ENCODE measurements around the gene SUGCT. TPM values are rescaled to one million over a fixed set of nuclear protein-coding genes. Genes with fewer than 3 reads are reported as not detected.

The SUGCT gene
- polyA plus RNA-seq, 1 of the 3 experiments (the other 2 are of a cell fraction): 53.7 TPM

GRCh38 chr7:40621592-40621998 lies 486.8 kb downstream of the SUGCT start:
- Histone ChIP-seq H2AFZ (ENCODE audit: low read depth) (no peak overlapping the region), H3K27me3 (ENCODE audit: insufficient read depth) (no peaks in the 10 kb centered on the region), H3K4me1 (ENCODE audit: control insufficient read depth in 1 of 2, insufficient read depth in 2 of 2, low read depth in 1 of 2, low read length in 1 of 2) (peaks cover 0 to 35% of the 10 kb centered on the region in 2 experiments; a peak in 2 of 4 replicates), H3K36me3 (replicated peaks in 1 of 2; ENCODE audit: control insufficient read depth in 1 of 2, insufficient read depth in 2 of 2, low read length in 1 of 2) (peaks cover 0 to 45% of the 10 kb centered on the region in 2 experiments), H3K9ac (no peak overlapping the region), H3K9me2 (0 out of 2 replicates have a peak, but pooled peaks cover 3% of the 10 kb centered on the region), H3K4me3 (ENCODE audit: low read depth in 2 of 2, low read length in 1 of 2) (no peak overlapping the region), H3K79me2 (ENCODE audit: insufficient read depth) (peaks cover 48% of the 10 kb centered on the region), H3K9me3 (no peaks in the 10 kb centered on the region), H3F3A (replicated peaks; ENCODE audit: insufficient read depth) (peaks cover 7% of the 10 kb centered on the region), H4K20me1 (ENCODE audit: insufficient read depth) (no peaks in the 10 kb centered on the region), H3K27ac (ENCODE audit: low read depth in 2 of 2, low read length in 1 of 2) (peak overlapping the region; percentile 2 to 56; a peak in 2 of 4 replicates), H3K4me2 (no peak overlapping the region)
- peak; percentile 50 for DNase-seq
- ChIA-PET CTCF (interaction anchor here (0.6 to 1.6 kb wide), 14 partner anchors 9 to 1075 kb away, joined by 3 to 4 read pairs (median 3); no protein-coding TSS in a partner anchor), POLR2A (no interaction called here)
- WGBS (ENCODE audit: low lambda C conversion rate): 60% methylated on average over 4 of the region's 4 CpGs
- TF ChIP-seq GATA2 (CRISPR knock-in tag; IDR thresholded peaks at IDR 0.05) (peak; percentile 84), POLR2AphosphoS5 (IDR thresholded peaks at IDR 0.05; ENCODE audit: low read depth, low read length) (no peak), CHD2 (IDR thresholded peaks at IDR 0.05; ENCODE audit: low read length, partially characterized antibody) (peak; percentile 70), ELF1 (IDR thresholded peaks at IDR 0.05) (no peak), RAD21 (IDR thresholded peaks at IDR 0.05; ENCODE audit: low read length) (peak; percentile 27; the same call in 1 of the 2 replicates), MXI1 (IDR thresholded peaks at IDR 0.05; ENCODE audit: low read depth, low read length) (peak; percentile 60; the same call in 1 of the 2 replicates), ZBTB33 (IDR thresholded peaks at IDR 0.05; ENCODE audit: borderline replicate concordance, low read depth) (no peak), SIN3A (IDR thresholded peaks at IDR 0.05; ENCODE audit: borderline replicate concordance, low read depth, low read length) (no peak), JUND (IDR thresholded peaks at IDR 0.05) (no peak), TCF12 (IDR thresholded peaks at IDR 0.05) (peak; percentile 59), FOXM1 (IDR thresholded peaks at IDR 0.05; ENCODE audit: low read depth) (no peak), MEF2A (IDR thresholded peaks at IDR 0.05; ENCODE audit: borderline replicate concordance, low read depth) (no peak), EP300 (IDR thresholded peaks at IDR 0.05; ENCODE audit: borderline replicate concordance in 1 of 2, low read depth in 1 of 2, low read length in 1 of 2) (peak in 1 of 2 experiments; percentile 96; a peak in 2 of 4 replicates), FOSL2 (IDR thresholded peaks at IDR 0.05; ENCODE audit: borderline replicate concordance, low read depth) (no peak), YY1 (IDR thresholded peaks at IDR 0.05; ENCODE audit: low read depth) (no peak), USF1 (IDR thresholded peaks at IDR 0.05; ENCODE audit: borderline replicate concordance, low read depth) (no peak), NRF1 (IDR thresholded peaks at IDR 0.05; ENCODE audit: low read depth, low read length) (no peak), TEAD4 (IDR thresholded peaks at IDR 0.05; ENCODE audit: borderline replicate concordance, insufficient read depth) (no peak), RFX5 (IDR thresholded peaks at IDR 0.05; ENCODE audit: low read length) (no peak), GABPA (IDR thresholded peaks at IDR 0.05; ENCODE audit: low read depth) (no peak), MAX (IDR thresholded peaks at IDR 0.05; ENCODE audit: low read depth) (no peak), PBX3 (IDR thresholded peaks at IDR 0.05) (no peak), EZH2phosphoT487 (IDR thresholded peaks at IDR 0.05; ENCODE audit: borderline replicate concordance, low read depth) (no peak), IRF3 (IDR thresholded peaks at IDR 0.05; ENCODE audit: low read depth, low read length) (no peak), RCOR1 (IDR thresholded peaks at IDR 0.05; ENCODE audit: low read length) (peak; percentile 79), NFIC (IDR thresholded peaks at IDR 0.05; ENCODE audit: borderline replicate concordance) (no peak), CTCF (IDR thresholded peaks at IDR 0.05) (no peak), SMC3 (IDR thresholded peaks at IDR 0.05; ENCODE audit: low read depth, low read length) (no peak)

Data from SK-N-SH (cell line).